ENCODE data around the gene ZDHHC21.

Gene ZDHHC21

GRCh38 chr9:14618836-14619420 is 74.3 kb downstream of the ZDHHC21 start:
- TF ChIP-seq CTCF (IDR thresholded peaks at IDR 0.05; ENCODE audit: insufficient read depth, low read length, poor library complexity, severe bottlenecking) (no peak), EZH2phosphoT487 (conservative IDR thresholded peaks at IDR 0.05; ENCODE audit: low read length) (no peak)
- no peak overlapping the region for H3K4me2 ChIP-seq (ENCODE audit: low read depth, low read length, poor library complexity, severe bottlenecking)
- no peak overlapping the region for H2AFZ ChIP-seq (ENCODE audit: low read depth, low read length, severe bottlenecking)
- no peaks in the 10 kb centered on the region for H3K79me2 ChIP-seq (ENCODE audit: insufficient read depth, low read length)
- H3K9me3 ChIP-seq (ENCODE audit: insufficient read depth, low read length), result no peaks in the 10 kb centered on the region
- no peaks in the 10 kb centered on the region for H3K27me3 ChIP-seq (ENCODE audit: low read length)
- no peak overlapping the region for H3K27ac ChIP-seq (ENCODE audit: low read depth, low read length)
- no peaks in the 10 kb centered on the region for H3K36me3 ChIP-seq (ENCODE audit: low read length)
- no peaks in the 10 kb centered on the region for H3F3A ChIP-seq (ENCODE audit: insufficient read depth)
- no peaks in the 10 kb centered on the region for H4K20me1 ChIP-seq (ENCODE audit: low read depth, low read length)
- H3K9ac ChIP-seq (ENCODE audit: low read length), result no peak overlapping the region
- H3K9me2 ChIP-seq (replicated peaks; ENCODE audit: insufficient read depth, low read length), result no peaks in the 10 kb centered on the region
- H3K4me3 ChIP-seq (ENCODE audit: insufficient read depth, low read length, poor library complexity, severe bottlenecking), result no peak overlapping the region

- no peak for TF ChIP-seq EZH2phosphoT487 (conservative IDR thresholded peaks at IDR 0.05; ENCODE audit: low read length)
- TF ChIP-seq CTCF (IDR thresholded peaks at IDR 0.05; ENCODE audit: insufficient read depth, low read length, poor library complexity, severe bottlenecking), result peak; percentile 95
- H3K9me2 ChIP-seq (replicated peaks; ENCODE audit: insufficient read depth, low read length), result no peaks in the 10 kb centered on the region
- no peaks in the 10 kb centered on the region for H4K20me1 ChIP-seq (ENCODE audit: low read depth, low read length)
- H2AFZ ChIP-seq (ENCODE audit: low read depth, low read length, severe bottlenecking), result no peak overlapping the region
- H3K4me3 ChIP-seq (ENCODE audit: insufficient read depth, low read length, poor library complexity, severe bottlenecking), result no peak overlapping the region
- H3F3A ChIP-seq (ENCODE audit: insufficient read depth), result no peaks in the 10 kb centered on the region
- no peak overlapping the region for H3K9ac ChIP-seq (ENCODE audit: low read length)
- no peaks in the 10 kb centered on the region for H3K79me2 ChIP-seq (ENCODE audit: insufficient read depth, low read length)
- no peaks in the 10 kb centered on the region for H3K27me3 ChIP-seq (ENCODE audit: low read length)
- H3K36me3 ChIP-seq (ENCODE audit: low read length), result no peaks in the 10 kb centered on the region
- no peak overlapping the region for H3K27ac ChIP-seq (ENCODE audit: low read depth, low read length)
- H3K9me3 ChIP-seq (ENCODE audit: insufficient read depth, low read length), result no peaks in the 10 kb centered on the region
- no peak overlapping the region for H3K4me2 ChIP-seq (ENCODE audit: low read depth, low read length, poor library complexity, severe bottlenecking)
Measured at GRCh38 chr9:14616188-14616982, 76.8 kb downstream of the ZDHHC21 start.

- TF ChIP-seq CTCF (IDR thresholded peaks at IDR 0.05; ENCODE audit: insufficient read depth, low read length, poor library complexity, severe bottlenecking) (no peak), EZH2phosphoT487 (conservative IDR thresholded peaks at IDR 0.05; ENCODE audit: low read length) (no peak)
- no peak overlapping the region for H3K9ac ChIP-seq (ENCODE audit: low read length)
- no peaks in the 10 kb centered on the region for H3K27me3 ChIP-seq (ENCODE audit: low read length)
- no peak overlapping the region for H3K4me3 ChIP-seq (ENCODE audit: insufficient read depth, low read length, poor library complexity, severe bottlenecking)
- no peak overlapping the region for H2AFZ ChIP-seq (ENCODE audit: low read depth, low read length, severe bottlenecking)
- H3F3A ChIP-seq (ENCODE audit: insufficient read depth), result no peaks in the 10 kb centered on the region
- H3K36me3 ChIP-seq (ENCODE audit: low read length), result peaks cover 4% of the 10 kb centered on the region; the same call in 1 of the 2 replicates
- no peak overlapping the region for H3K4me2 ChIP-seq (ENCODE audit: low read depth, low read length, poor library complexity, severe bottlenecking)
- 0 out of 2 replicates have a peak, but pooled peaks cover 5% of the 10 kb centered on the region for H3K9me3 ChIP-seq (ENCODE audit: insufficient read depth, low read length)
- H4K20me1 ChIP-seq (ENCODE audit: low read depth, low read length), result no peaks in the 10 kb centered on the region
- no peak overlapping the region for H3K27ac ChIP-seq (ENCODE audit: low read depth, low read length)
- no peaks in the 10 kb centered on the region for H3K9me2 ChIP-seq (replicated peaks; ENCODE audit: insufficient read depth, low read length)
- H3K79me2 ChIP-seq (ENCODE audit: insufficient read depth, low read length), result no peaks in the 10 kb centered on the region
Measured at GRCh38 chr9:14608540-14608939, 84.7 kb downstream of the ZDHHC21 start.
